IPS-NIHi7 (cell line): ENCODE measurements around the gene GADD45B.
"Not testable (repeated sequence)": the region's sequence is repeated elsewhere in the genome, so short reads cannot be mapped to it uniquely, and the experiment has no call there.

Experiments
- DNase-seq: peaks from one replicate; pipeline ENCODE4 v3.0.0; 2012; ENCODE audit warnings: mixed read lengths; ENCODE audit errors: extremely low spot score

The GADD45B gene

GRCh38 chr19:2514981-2515518 is 39.1 kb downstream of the GADD45B start:
- no peak for DNase-seq

GRCh38 chr19:2516727-2517126 is 40.8 kb downstream of the GADD45B start:
- DNase-seq, result no peak

GRCh38 chr19:2517881-2518601 is 42.1 kb downstream of the GADD45B start:
- no peak for DNase-seq

- DNase-seq, result not testable (repeated sequence)
Observed at GRCh38 chr19:2518856-2519255, 42.9 kb downstream of the GADD45B start.

- no peak for DNase-seq
Observed at GRCh38 chr19:2519482-2519881, 43.6 kb downstream of the GADD45B start.

- DNase-seq, result no peak
Observed at GRCh38 chr19:2523630-2524311, 47.8 kb downstream of the GADD45B start.

GRCh38 chr19:2524361-2524839 is 48.5 kb downstream of the GADD45B start:
- DNase-seq, result no peak

GRCh38 chr19:2524840-2525723 is 49.2 kb downstream of the GADD45B start:
- no peak for DNase-seq

GRCh38 chr19:2527171-2527570 is 51.2 kb downstream of the GADD45B start:
- no peak for DNase-seq

GRCh38 chr19:2527686-2528085 is 51.8 kb downstream of the GADD45B start:
- DNase-seq, result no peak
